Frontal cortex (tissue), 4 donors: ENCODE results near the gene UBR3. TPM values are rescaled to one million over a fixed set of nuclear protein-coding genes. Genes with fewer than 3 reads are reported as not detected.
"Not testable (repeated sequence)": the region's sequence is repeated elsewhere in the genome, so short reads cannot be mapped to it uniquely, and the experiment has no call there.

ENCODE experiments used
- DNase-seq, 2 donors: peaks; one replicate each; pipeline ENCODE4 v3.0.0; 2012; ENCODE audit warnings: low spot score in 2 of 2
- FAIRE-seq: peaks from 2 replicates; lab custom pipeline; 2012; peaks lifted over from hg19 to GRCh38; lab: Jason Lieb, UNC
- total RNA-seq: library from RNA; depleted of rRNA; stranded (reverse); fragments of >200 nt; gene quantifications from one replicate; pipeline ENCODE4 v1.2.3, GENCODE V29; 2014
- donor health status: control.
- donor health status: control.
- donor health status: control.

UBR3 gene
- total RNA-seq, 1 donor from 2014 or later = 109 TPM

DNA sequence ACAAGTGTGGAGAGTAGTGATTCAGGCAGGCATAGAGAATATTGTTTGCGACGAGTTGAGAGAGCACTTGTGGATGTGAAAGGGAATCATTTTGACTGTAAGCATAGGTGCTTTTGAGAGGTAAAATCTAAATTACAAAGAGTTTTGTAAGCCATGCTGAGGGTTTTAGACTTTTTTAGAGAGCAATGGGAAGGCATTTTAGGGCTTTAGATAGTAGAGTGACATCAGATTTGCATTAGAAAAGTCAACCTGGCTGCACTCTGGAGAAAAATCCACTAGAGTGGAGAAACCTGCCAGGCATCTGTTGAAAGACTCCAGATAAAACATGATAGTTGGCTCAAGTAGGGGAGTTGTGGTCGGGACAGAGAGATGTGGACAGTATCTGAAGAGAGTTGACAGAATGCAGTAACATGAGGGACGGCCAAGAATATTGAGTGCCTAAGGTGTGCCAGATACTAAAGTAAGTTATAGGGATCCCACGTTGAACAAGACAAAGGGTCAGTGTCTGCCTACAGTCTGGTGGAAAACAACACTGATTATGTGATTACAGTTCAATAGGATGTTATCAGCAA lies 258.9 kb downstream of the UBR3 start:
- DNase-seq (no peak), FAIRE-seq (no peak)

DNA sequence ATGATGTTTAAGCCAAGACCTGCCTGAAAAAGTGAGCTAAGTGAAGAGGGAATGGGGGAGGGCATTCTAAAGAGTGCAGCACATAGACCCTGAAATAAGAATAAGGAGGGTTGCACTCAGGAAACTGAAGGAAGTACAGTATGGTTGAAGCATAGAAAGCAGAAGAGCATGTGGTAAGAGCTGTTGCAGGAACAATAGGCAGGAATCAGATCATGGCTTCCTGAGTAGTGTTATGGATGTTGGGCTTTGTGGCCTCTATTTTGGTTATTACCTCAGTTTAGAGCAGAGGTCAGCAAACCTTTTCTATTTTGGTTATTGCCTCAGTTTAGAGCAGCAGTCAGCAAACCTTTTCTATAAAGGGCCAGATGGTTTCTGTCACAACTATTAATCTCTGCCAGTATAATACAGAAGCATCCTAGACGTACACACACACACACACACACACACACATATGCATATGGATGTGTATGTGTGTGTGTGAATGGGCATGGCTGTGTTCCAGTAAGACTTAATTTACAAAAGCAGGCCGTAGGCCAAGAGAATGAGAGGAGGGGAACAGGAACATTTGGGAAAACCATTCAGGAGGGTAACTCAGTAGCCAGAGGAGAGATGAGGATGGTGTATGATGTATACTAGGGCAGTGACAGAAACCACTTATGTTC lies 259.6 kb downstream of the UBR3 start:
- no peak for FAIRE-seq
- DNase-seq = no peak

DNA sequence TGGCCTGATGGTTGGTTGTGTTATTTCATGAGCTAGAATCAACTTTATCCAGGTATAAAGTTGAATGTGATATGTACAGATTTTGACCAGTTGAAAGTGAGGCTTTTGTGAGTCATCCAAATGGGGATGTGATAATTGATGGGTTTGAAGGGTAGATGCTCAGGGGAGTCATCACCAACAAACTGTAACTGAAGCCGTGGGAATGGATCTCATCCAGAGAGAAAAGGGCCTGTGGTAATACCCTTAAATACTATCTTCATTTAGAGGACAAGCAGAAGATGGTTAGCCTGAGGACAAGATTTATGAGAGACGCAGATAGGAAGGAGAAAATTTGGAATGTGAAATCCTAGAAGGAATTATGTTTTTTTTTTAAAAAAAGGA lies 260.1 kb downstream of the UBR3 start:
- DNase-seq (no peak), FAIRE-seq (no peak)

GRCh38 chr2:170088776-170089175 lies 261.5 kb downstream of the UBR3 start:
- no peak for DNase-seq
- FAIRE-seq = no peak

GRCh38 chr2:170090229-170090628 lies 263.0 kb downstream of the UBR3 start:
- FAIRE-seq (no peak), DNase-seq (no peak)

DNA sequence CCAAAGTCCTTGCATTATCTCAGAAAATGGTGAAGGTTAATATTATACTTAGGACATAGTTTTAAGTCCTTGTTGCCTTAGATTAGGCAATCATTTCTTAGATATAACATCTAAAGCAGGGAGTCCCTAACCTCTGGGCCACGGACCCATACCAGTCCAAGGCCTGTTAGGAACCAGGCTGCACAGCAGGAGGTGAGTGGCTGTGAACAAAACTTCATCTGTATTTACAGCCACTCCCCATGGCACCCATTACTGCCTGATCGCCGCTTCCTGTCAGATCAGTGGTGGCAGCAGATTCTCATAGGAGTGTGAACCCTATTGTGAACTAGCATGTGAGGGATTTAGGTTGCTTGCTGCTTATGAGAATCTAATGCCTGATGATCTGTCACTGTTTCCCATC lies 264.2 kb downstream of the UBR3 start:
- no peak for FAIRE-seq

DNA sequence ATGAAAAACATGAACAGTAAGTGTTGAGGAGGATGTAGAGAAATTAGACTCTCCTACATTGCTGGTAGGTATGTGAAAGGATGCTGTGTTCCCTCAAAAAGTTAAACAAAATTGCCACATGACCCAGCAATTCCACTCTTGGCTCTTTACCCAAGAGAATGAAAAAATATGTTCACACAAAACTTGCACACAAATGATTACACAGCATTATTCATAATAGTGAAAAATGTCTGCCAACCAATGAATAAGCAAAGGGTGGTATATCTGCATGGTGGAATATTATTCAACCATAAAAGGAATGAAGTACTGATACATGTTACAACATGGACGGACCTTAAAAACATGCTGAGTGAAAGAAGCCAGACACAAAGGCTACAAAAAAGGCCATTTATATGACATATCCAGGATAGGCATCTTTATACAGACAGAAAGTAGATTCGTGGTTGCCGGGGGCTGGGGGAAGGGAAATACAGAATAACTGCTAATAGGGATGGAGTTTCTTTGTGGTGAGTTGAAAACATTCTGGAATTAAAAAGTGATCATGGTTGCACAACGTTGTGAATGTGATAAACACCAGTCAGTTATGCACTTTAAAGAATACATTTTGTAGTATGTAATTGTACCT lies 265.3 kb downstream of the UBR3 start:
- DNase-seq (no peak), FAIRE-seq (no peak)

More for the DNA sequence above, 264.2 kb downstream of the UBR3 start:
- no peak for DNase-seq

GRCh38 chr2:170095380-170095779 lies 268.1 kb downstream of the UBR3 start:
- FAIRE-seq (no peak), DNase-seq (no peak)

DNA sequence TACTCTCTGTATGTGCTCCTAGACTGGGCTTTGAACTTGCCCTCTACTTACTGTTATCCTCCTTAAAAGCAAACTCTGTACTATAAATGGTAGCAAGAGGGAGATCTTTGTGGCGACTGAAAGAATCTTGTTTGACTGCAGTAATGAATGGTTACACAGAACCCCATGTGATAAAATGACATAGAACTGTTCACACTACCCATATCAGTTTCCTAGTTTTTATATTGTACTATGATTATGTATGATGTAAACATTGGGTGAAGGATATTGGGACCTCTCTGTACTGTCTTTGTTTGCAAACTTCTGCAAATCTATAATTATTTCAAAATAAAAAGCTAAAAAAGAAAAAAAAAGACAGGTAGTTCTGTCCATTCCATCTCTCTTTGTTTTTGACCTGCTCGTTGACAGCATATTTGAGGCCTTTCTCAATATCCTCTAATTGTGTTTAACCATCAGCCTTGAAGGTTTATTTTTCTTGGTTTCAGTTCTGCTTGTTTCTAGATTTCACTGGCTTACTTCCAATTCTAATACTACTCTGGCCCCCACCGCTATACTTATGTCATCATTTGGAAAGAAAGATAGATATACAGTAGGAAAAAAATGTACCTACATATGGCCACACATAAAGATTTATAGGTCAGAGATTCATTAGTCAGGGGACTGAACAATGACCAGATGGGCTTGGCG lies 271.5 kb downstream of the UBR3 start:
- no peak for FAIRE-seq
- no peak for DNase-seq

DNA sequence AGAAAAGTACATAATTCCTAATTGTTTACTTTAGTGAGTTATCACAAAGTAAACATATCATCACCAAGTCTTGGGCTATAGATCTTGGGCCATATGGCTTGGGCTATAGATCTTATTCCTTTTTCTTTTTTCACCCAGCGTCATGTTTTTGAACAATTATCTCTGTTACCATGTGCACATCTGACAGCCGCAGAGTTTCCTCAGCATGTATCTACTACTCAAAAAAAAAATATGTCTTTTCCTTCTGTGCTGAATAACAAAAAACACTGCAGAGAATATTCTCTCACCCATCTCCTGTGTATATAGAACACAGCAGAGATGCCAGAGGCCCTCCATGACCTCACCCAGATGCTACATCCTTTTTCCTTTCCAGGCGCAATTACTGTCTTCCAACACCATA lies 274.5 kb downstream of the UBR3 start:
- DNase-seq (no peak), FAIRE-seq (no peak)

DNA sequence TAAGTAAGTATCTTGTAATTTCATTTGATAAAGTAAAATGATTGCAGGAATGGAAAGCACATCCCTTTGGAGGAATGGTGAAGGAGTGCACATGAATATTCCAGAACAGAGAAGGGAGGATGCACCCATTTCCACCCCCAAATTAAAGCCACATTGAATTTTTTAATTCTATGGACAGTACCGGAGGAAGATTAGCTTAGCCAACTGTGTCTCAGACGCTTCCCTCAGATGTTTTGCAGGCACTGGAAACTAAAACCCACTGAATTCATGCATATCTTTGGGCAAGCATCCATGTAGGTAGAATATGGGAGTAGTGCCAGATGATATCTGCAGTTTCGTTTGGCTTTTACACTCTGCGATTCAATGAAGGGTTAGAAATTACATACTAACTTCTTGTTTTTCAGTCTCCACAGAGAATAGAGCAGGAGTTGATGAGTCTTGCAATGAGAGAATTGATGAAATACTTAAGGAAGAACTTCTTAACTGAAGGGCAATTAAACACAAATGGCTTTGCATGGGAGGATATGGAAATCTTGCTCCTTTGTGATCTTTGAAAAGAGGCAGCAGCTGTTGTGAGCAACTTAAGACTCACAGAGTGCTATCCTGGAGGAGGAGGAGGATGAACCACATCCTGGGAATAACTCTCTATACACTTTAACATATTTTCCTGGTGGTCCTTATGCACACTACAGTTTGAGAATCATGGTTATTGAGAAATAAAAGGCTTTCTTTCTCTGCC lies 279.0 kb downstream of the UBR3 start:
- DNase-seq (no peak), FAIRE-seq (no peak)

- DNase-seq (no peak), FAIRE-seq (no peak)
Measured at GRCh38 chr2:170113168-170113894, 286.1 kb downstream of the UBR3 start.

GRCh38 chr2:170115501-170116229 lies 288.4 kb downstream of the UBR3 start:
- no peak for FAIRE-seq
- DNase-seq = no peak

DNA sequence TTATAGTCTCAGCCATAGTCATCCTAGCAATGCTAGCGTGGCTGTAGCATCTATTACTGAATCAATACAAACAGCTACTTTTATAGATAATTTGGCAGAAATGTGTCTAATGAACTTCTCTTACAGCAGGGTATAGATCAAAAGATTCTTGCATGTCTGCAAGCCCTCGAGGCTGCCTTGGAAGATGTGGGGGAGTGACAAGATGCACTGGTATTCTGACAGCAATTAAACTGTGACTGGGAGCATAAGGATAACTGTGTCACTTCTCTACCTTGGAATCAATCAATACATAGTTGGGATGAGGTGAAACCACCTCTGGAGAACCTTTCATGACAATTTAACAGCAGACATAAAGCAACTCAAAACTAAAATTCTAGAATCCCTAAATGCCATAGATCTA lies 291.4 kb downstream of the UBR3 start:
- FAIRE-seq = no peak
- DNase-seq = no peak

- not testable (repeated sequence) for FAIRE-seq
Measured at GRCh38 chr2:170119326-170119725, 292.1 kb downstream of the UBR3 start.

DNA sequence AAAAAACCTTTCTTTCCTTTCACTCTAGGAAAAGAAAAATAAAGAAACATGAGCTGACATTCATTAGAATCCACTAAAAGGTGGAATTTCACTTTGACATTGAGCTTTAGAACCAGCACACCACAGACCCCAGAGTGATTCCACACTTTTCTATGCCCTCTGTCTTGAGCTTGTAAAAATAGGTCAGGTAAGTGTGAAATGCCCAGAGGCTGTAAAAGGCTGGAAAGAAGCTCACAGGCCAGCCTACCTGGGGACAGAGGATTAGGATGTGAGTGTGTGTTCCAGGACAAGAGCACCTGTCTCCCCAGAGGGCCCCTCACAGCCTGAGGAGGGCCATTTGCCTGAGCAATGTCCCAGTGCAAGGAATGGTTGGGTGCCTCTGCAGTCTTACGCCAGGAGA lies 294.4 kb downstream of the UBR3 start:
- DNase-seq = no peak
- FAIRE-seq = no peak

More at GRCh38 chr2:170119326-170119725, 292.1 kb downstream of the UBR3 start:
- DNase-seq = not testable (repeated sequence)

DNA sequence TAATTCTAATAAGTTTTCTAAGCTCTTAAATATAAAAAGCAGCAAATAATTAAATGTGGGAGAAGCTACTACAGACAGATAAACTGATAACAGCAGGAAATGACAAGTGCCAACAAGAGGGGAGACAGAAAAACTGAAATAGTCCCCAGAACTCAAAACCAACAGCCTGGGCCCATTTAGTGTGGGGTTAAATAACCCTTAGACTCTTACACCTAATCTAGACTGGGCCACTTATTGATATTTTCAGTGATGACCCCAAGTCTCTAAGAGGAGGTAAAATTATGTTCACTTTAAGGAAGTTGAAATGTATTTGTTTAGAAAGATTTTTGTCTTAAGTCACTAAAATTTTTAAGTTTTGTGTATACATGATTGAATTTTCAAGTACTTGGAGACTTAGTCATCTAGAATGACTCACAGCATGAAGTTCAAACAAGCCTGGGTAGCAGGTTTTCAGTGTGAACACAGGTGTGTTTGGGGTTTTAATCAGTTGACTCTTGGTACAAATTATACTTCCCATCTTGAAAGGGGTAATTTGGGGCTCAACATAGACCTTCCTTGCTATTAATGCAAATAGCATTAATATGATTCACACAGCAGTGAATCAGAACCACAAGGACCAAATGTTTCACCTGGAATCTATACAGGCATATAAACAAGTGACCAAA lies 295.8 kb downstream of the UBR3 start:
- FAIRE-seq (no peak), DNase-seq (no peak)

GRCh38 chr2:170123593-170123992 lies 296.3 kb downstream of the UBR3 start:
- FAIRE-seq (no peak), DNase-seq (no peak)
